H1 (cell line): Measurements from ENCODE around the gene TK1. TPM values are rescaled to one million over a fixed set of nuclear protein-coding genes. Genes with fewer than 3 reads are reported as not detected.

ENCODE experiments used
- ATF2 ChIP-seq: IDR thresholded peaks from 2 replicates; pipeline ENCODE4 v1.6.1; 2012; ENCODE audit warnings: low read length, inconsistent platforms
- BCL11A ChIP-seq, 2 experiments: IDR thresholded peaks; one replicate each; pipeline ENCODE4 v1.6.1; 2011; ENCODE audit warnings: low read depth in 2 of 2, low read length in 2 of 2, mild to moderate bottlenecking in 2 of 2
- BRCA1 ChIP-seq: IDR thresholded peaks from 2 replicates; pipeline ENCODE4 v1.6.1; 2012; ENCODE audit warnings: low read depth, low read length, improper control_type of control experiment
- CTBP2 ChIP-seq: IDR thresholded peaks from 2 replicates; pipeline ENCODE4 v1.7.0; 2011; ENCODE audit warnings: borderline replicate concordance, mild to moderate bottlenecking, moderate library complexity, mixed read lengths, low read length; ENCODE audit not compliant: insufficient read depth, insufficient read length
- EGR1 ChIP-seq: IDR thresholded peaks from 2 replicates; pipeline ENCODE4 v1.6.1; 2011; ENCODE audit warnings: low read depth, low read length, borderline replicate concordance
- HDAC2 ChIP-seq, 2 experiments: fragments of 300-600 bp in 1 of 2; sonication (generic) in 1 of 2; IDR thresholded peaks; 2 replicates each; pipeline ENCODE4 v1.6.1; 2011 to 2012; ENCODE audit warnings: low read depth in 2 of 2, low read length in 2 of 2, mild to moderate bottlenecking in 2 of 2, moderate library complexity in 2 of 2, borderline replicate concordance in 1 of 2, inconsistent platforms in 1 of 2
- MAFK ChIP-seq: IDR thresholded peaks from 2 replicates; pipeline ENCODE4 v1.6.1; 2012; ENCODE audit warnings: low read depth, mild to moderate bottlenecking, improper control_type of control experiment, low read length
- RBBP5 ChIP-seq: IDR thresholded peaks from 2 replicates; pipeline ENCODE4 v1.7.1; 2012; ENCODE audit warnings: low read depth, mild to moderate bottlenecking, inconsistent platforms, low read length, moderate library complexity, borderline replicate concordance
- RXRA ChIP-seq: IDR thresholded peaks from 2 replicates; pipeline ENCODE4 v1.6.1; 2011; ENCODE audit warnings: low read depth, mild to moderate bottlenecking, low read length, moderate library complexity; ENCODE audit not compliant: insufficient read depth
- SIRT6 ChIP-seq: IDR thresholded peaks from one replicate; pipeline ENCODE4 v1.7.1; 2012; ENCODE audit warnings: low read length, inconsistent platforms
- TBP ChIP-seq: IDR thresholded peaks from 2 replicates; pipeline ENCODE4 v1.6.1; 2011; ENCODE audit warnings: low read depth, low read length, improper control_type of control experiment
- TEAD4 ChIP-seq: IDR thresholded peaks from 2 replicates; pipeline ENCODE4 v1.6.1; 2012; ENCODE audit warnings: low read depth, low read length, inconsistent platforms, mixed read lengths
- YY1 ChIP-seq: IDR thresholded peaks from 2 replicates; pipeline ENCODE4 v1.6.1; 2011; ENCODE audit warnings: low read depth, mild to moderate bottlenecking, low read length
- polyA plus RNA-seq, 7 experiments: library from polyadenylated mRNA; depleted of rRNA in 3 of 7; stranded (reverse) in 5 of 7; unstranded in 2 of 7; fragments of >200 nt in 5 of 7; fragments of 200-250 nt in 2 of 7; gene quantifications; 1 replicate in 5 of 7; 2 replicates in 1 of 7; 4 replicates in 1 of 7; pipeline versions ENCODE4 v1.2.1 to v1.2.3, GENCODE V29; 2011 to 2013; ENCODE audit warnings: missing spikeins in 2 of 7, mixed read lengths in 2 of 7
- total RNA-seq: library from RNA; stranded (reverse); fragmentation: NEBNext Ultra II Directional; extraction: Animal tissue kit (Norgen Biotek cat#: 25700); gene quantifications from 2 replicates; pipeline ENCODE4 v1.2.1, GENCODE V29; 2021
- TF ChIP-seq, protein P1 (sequence below), 3 experiments: IDR thresholded peaks; 1 replicate in 2 of 3; 2 replicates in 1 of 3; pipeline versions ENCODE4 v1.5.1 to v1.6.1; 2011; ENCODE audit warnings: low read length in 3 of 3, mild to moderate bottlenecking in 3 of 3, inconsistent platforms in 2 of 3, low read depth in 1 of 3, moderate library complexity in 1 of 3; ENCODE audit not compliant: insufficient read depth in 1 of 3; ENCODE audit errors: control extremely low read depth in 1 of 3

The TK1 gene
- total and polyA plus RNA-seq, 2 of the 8 experiments (the other 6 are each of a cell fraction or from before 2014, with no cell fraction given), result 66.9 to 147 TPM

- TF ChIP-seq RXRA (no peak), SIRT6 (no peak), BRCA1 (no peak), BCL11A (IDR thresholded peaks at IDR 0.05; ENCODE audit: low read depth in 2 of 2, low read length in 2 of 2) (no peak), ATF2 (0 out of 2 replicates have a peak, but pooled peaks have one; percentile 20), HDAC2 (IDR thresholded peaks at IDR 0.05; ENCODE audit: borderline replicate concordance in 1 of 2, low read depth in 2 of 2, low read length in 2 of 2) (peak in 1 of 2 experiments; percentile 99; a peak in 2 of 4 replicates), TEAD4 (no peak), MAFK (no peak; the same call in 1 of the 2 replicates), EGR1 (peak; percentile 72; the same call in 1 of the 2 replicates), CTBP2 (no peak), RBBP5 (no peak), YY1 (peak; percentile 63; the same call in 1 of the 2 replicates), TBP (peak; percentile 56; the same call in 1 of the 2 replicates)
- TF ChIP-seq, protein P1, sequence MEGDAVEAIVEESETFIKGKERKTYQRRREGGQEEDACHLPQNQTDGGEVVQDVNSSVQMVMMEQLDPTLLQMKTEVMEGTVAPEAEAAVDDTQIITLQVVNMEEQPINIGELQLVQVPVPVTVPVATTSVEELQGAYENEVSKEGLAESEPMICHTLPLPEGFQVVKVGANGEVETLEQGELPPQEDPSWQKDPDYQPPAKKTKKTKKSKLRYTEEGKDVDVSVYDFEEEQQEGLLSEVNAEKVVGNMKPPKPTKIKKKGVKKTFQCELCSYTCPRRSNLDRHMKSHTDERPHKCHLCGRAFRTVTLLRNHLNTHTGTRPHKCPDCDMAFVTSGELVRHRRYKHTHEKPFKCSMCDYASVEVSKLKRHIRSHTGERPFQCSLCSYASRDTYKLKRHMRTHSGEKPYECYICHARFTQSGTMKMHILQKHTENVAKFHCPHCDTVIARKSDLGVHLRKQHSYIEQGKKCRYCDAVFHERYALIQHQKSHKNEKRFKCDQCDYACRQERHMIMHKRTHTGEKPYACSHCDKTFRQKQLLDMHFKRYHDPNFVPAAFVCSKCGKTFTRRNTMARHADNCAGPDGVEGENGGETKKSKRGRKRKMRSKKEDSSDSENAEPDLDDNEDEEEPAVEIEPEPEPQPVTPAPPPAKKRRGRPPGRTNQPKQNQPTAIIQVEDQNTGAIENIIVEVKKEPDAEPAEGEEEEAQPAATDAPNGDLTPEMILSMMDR (IDR thresholded peaks at IDR 0.05; ENCODE audit: control extremely low read depth in 1 of 3, insufficient read depth in 1 of 3, low read depth in 1 of 3, low read length in 3 of 3), result peak; percentile 87 to 95 (median 90)
- TF ChIP-seq, all 59 proteins: peak for 12
Observed at GRCh38 chr17:78133971-78134898, 52.6 kb downstream of the TK1 start (continued).
